Neural cell (in vitro differentiated cells): ENCODE measurements around the gene FAM161B. TPM values are rescaled to one million over a fixed set of nuclear protein-coding genes. Genes with fewer than 3 reads are reported as not detected.

Experiments
- H2AFZ ChIP-seq: fragments of 200-600, 300-800 bp; sonication (generic), shearing (Covaris generic); 2 replicates; pipeline ENCODE4 v1.6.0; 2014; ENCODE audit warnings: low read depth, mild to moderate bottlenecking, antibody characterized with exemption, low read length, moderate library complexity
- H3F3A ChIP-seq: fragments of 200-600 bp; shearing (Covaris generic); 2 replicates; pipeline ENCODE4 v1.6.1; 2016; ENCODE audit warnings: mild to moderate bottlenecking, moderate library complexity, mixed read lengths, antibody characterized with exemption, low read length; ENCODE audit not compliant: insufficient read depth, poor library complexity, severe bottlenecking
- H3K27ac ChIP-seq: fragments of 200-600, 300-800 bp; sonication (generic), shearing (Covaris generic); 2 replicates; pipeline ENCODE4 v1.5.1; 2014; ENCODE audit warnings: mild to moderate bottlenecking, low read length, moderate library complexity
- H3K27me3 ChIP-seq: fragments of 300-800, 200-600 bp; sonication (generic), shearing (Covaris generic); 2 replicates; pipeline ENCODE4 v1.6.0; 2014; ENCODE audit warnings: mild to moderate bottlenecking, low read depth, low read length, moderate library complexity; ENCODE audit not compliant: insufficient read depth
- H3K36me3 ChIP-seq: fragments of 300-800, 200-600 bp; sonication (generic), shearing (Covaris generic); 2 replicates; pipeline ENCODE4 v1.5.1; 2014; ENCODE audit warnings: mild to moderate bottlenecking, antibody characterized with exemption, low read length, moderate library complexity; ENCODE audit not compliant: insufficient read depth
- H3K4me2 ChIP-seq: fragments of 300-800, 200-600 bp; sonication (generic), shearing (Covaris generic); 2 replicates; pipeline ENCODE4 v1.6.0; 2014; ENCODE audit warnings: mild to moderate bottlenecking, low read length
- H3K4me3 ChIP-seq: fragments of 300-800, 200-600 bp; sonication (generic), shearing (Covaris generic); 2 replicates; pipeline ENCODE4 v1.5.1; 2014; ENCODE audit warnings: mild to moderate bottlenecking, low read length, moderate library complexity
- H3K79me2 ChIP-seq: fragments of 200-600 bp; shearing (Covaris generic); replicated peaks from 2 replicates; pipeline ENCODE4 v1.6.0; 2014; ENCODE audit warnings: mild to moderate bottlenecking, low read length, moderate library complexity; ENCODE audit not compliant: insufficient read depth
- H3K9ac ChIP-seq: fragments of 300-800, 200-600 bp; sonication (generic), shearing (Covaris generic); 2 replicates; pipeline ENCODE4 v1.6.1; 2016; ENCODE audit warnings: mild to moderate bottlenecking, low read length, mixed read lengths
- H3K9me2 ChIP-seq: fragments of 200-600 bp; shearing (Covaris generic); 2 replicates; pipeline ENCODE4 v1.6.1; 2016; ENCODE audit warnings: mild to moderate bottlenecking, low read length, mixed read lengths; ENCODE audit not compliant: insufficient read depth
- H3K9me3 ChIP-seq: fragments of 200-600, 300-800 bp; sonication (generic), shearing (Covaris generic); 2 replicates; pipeline ENCODE4 v1.6.1; 2016; ENCODE audit warnings: mild to moderate bottlenecking, mixed run types, low read length, moderate library complexity, mixed read lengths
- H4K20me1 ChIP-seq: fragments of 200-600 bp; shearing (Covaris generic); 2 replicates; pipeline ENCODE4 v1.6.1; 2016; ENCODE audit warnings: mild to moderate bottlenecking, mixed run types; ENCODE audit not compliant: insufficient read depth
- CTCF ChIP-seq: fragments of 450-650 bp; IDR thresholded peaks from 2 replicates; pipeline ENCODE4 v1.5.1; 2014; ENCODE audit warnings: antibody characterized with exemption, mild to moderate bottlenecking, moderate library complexity; ENCODE audit not compliant: poor library complexity, severe bottlenecking
- EP300 ChIP-seq: fragments of 450-650 bp; conservative IDR thresholded peaks from 2 replicates; pipeline ENCODE4 v1.6.1; 2014; ENCODE audit warnings: antibody characterized with exemption, mild to moderate bottlenecking, moderate library complexity; ENCODE audit not compliant: poor library complexity, severe bottlenecking
- EZH2 ChIP-seq: fragments of 200-600, 300-800 bp; shearing (Covaris generic), sonication (generic); IDR thresholded peaks from 2 replicates; pipeline ENCODE4 v1.6.1; 2014; ENCODE audit warnings: antibody characterized with exemption, low read length, borderline replicate concordance, mild to moderate bottlenecking; ENCODE audit not compliant: insufficient read depth, poor library complexity, severe bottlenecking
- MXI1 ChIP-seq: fragments of 450-650 bp; conservative IDR thresholded peaks from 2 replicates; pipeline ENCODE4 v1.6.1; 2014; ENCODE audit warnings: antibody characterized with exemption, mild to moderate bottlenecking; ENCODE audit not compliant: poor library complexity, severe bottlenecking
- POLR2AphosphoS5 ChIP-seq: IDR thresholded peaks from 2 replicates; pipeline ENCODE4 v1.6.1; 2012
- RAD21 ChIP-seq: fragments of 450-650 bp; conservative IDR thresholded peaks from 2 replicates; pipeline ENCODE4 v1.6.1; 2014; ENCODE audit warnings: antibody characterized with exemption, mild to moderate bottlenecking, moderate library complexity
- REST ChIP-seq: IDR thresholded peaks from 2 replicates; pipeline ENCODE4 v1.6.1; 2012; ENCODE audit warnings: borderline replicate concordance
- SMC3 ChIP-seq: fragments of 450-650 bp; conservative IDR thresholded peaks from 2 replicates; pipeline ENCODE4 v1.6.1; 2014; ENCODE audit warnings: antibody characterized with exemption, mild to moderate bottlenecking, moderate library complexity; ENCODE audit not compliant: poor library complexity
- TAF1 ChIP-seq: IDR thresholded peaks from 2 replicates; pipeline ENCODE4 v1.6.1; 2012; ENCODE audit warnings: low read depth
- polyA plus RNA-seq: library from polyadenylated mRNA; depleted of rRNA; stranded (reverse); fragments of >200 nt; gene quantifications from 2 replicates; pipeline ENCODE4 v1.2.3, GENCODE V29; 2014

The FAM161B gene
- polyA plus RNA-seq, 1 donor from 2014 or later, result 12.2 TPM

GRCh38 chr14:73916324-73916723, 33.6 kb downstream of the FAM161B start:
- no peak for TF ChIP-seq POLR2AphosphoS5
- no peak for TF ChIP-seq MXI1
- no peak for TF ChIP-seq TAF1
- no peak for TF ChIP-seq REST
- TF ChIP-seq CTCF, result no peak
- no peak for TF ChIP-seq EP300
- no peak for TF ChIP-seq RAD21
- TF ChIP-seq EZH2, result no peak
- TF ChIP-seq SMC3, result no peak

GRCh38 chr14:73913256-73913655, 36.6 kb downstream of the FAM161B start:
- H3K79me2 ChIP-seq, result no peaks in the 10 kb centered on the region
- H3F3A ChIP-seq, result no peaks in the 10 kb centered on the region
- no peak overlapping the region for H3K9ac ChIP-seq
- TF ChIP-seq TAF1, result no peak
- no peak for TF ChIP-seq EP300
- no peak for TF ChIP-seq MXI1
- no peak for TF ChIP-seq EZH2
- no peak for TF ChIP-seq RAD21
- TF ChIP-seq REST, result no peak
- no peak for TF ChIP-seq POLR2AphosphoS5
- no peak for TF ChIP-seq SMC3
- TF ChIP-seq CTCF, result no peak
- no peaks in the 10 kb centered on the region for H3K9me2 ChIP-seq
- H3K4me3 ChIP-seq, result no peak overlapping the region
- H3K27me3 ChIP-seq, result no peaks in the 10 kb centered on the region
- no peaks in the 10 kb centered on the region for H4K20me1 ChIP-seq
- H3K27ac ChIP-seq, result no peak overlapping the region
- no peaks in the 10 kb centered on the region for H3K9me3 ChIP-seq
- no peak overlapping the region for H3K4me2 ChIP-seq
- no peak overlapping the region for H2AFZ ChIP-seq
- H3K36me3 ChIP-seq, result peaks cover 4% of the 10 kb centered on the region

More at GRCh38 chr14:73916324-73916723, 33.6 kb downstream of the FAM161B start:
- no peak overlapping the region for H3K4me3 ChIP-seq
- no peaks in the 10 kb centered on the region for H3K27me3 ChIP-seq
- no peaks in the 10 kb centered on the region for H3K79me2 ChIP-seq
- no peak overlapping the region for H3K9ac ChIP-seq
- H3F3A ChIP-seq, result no peaks in the 10 kb centered on the region
- H3K27ac ChIP-seq, result no peak overlapping the region
- no peaks in the 10 kb centered on the region for H4K20me1 ChIP-seq
- H3K9me2 ChIP-seq, result no peaks in the 10 kb centered on the region
- H3K36me3 ChIP-seq, result no peaks in the 10 kb centered on the region
- H3K4me2 ChIP-seq, result no peak overlapping the region
- H2AFZ ChIP-seq, result no peak overlapping the region
- no peaks in the 10 kb centered on the region for H3K9me3 ChIP-seq
